ENCODE data around the gene STXBP3.

- TF ChIP-seq CTCF (conservative IDR thresholded peaks at IDR 0.05; ENCODE audit: low read depth, low read length) (no peak), EZH2 (IDR thresholded peaks at IDR 0.05; ENCODE audit: borderline replicate concordance, low read depth, low read length, poor library complexity, severe bottlenecking) (no peak)
These were observed 26.6 kb upstream of the STXBP3 start for GRCh38 chr1:108719656-108720435.

All from A673 (cell line).